Measurements from ENCODE around the gene SF3B5. TPM values are rescaled to one million over a fixed set of nuclear protein-coding genes. Genes with fewer than 3 reads are reported as not detected.
"Not testable (repeated sequence)": the region's sequence is repeated elsewhere in the genome, so short reads cannot be mapped to it uniquely, and the experiment has no call there.

SF3B5 gene
- total RNA-seq, 2 donors from 2014 or later, result 114 to 200 TPM

DNA sequence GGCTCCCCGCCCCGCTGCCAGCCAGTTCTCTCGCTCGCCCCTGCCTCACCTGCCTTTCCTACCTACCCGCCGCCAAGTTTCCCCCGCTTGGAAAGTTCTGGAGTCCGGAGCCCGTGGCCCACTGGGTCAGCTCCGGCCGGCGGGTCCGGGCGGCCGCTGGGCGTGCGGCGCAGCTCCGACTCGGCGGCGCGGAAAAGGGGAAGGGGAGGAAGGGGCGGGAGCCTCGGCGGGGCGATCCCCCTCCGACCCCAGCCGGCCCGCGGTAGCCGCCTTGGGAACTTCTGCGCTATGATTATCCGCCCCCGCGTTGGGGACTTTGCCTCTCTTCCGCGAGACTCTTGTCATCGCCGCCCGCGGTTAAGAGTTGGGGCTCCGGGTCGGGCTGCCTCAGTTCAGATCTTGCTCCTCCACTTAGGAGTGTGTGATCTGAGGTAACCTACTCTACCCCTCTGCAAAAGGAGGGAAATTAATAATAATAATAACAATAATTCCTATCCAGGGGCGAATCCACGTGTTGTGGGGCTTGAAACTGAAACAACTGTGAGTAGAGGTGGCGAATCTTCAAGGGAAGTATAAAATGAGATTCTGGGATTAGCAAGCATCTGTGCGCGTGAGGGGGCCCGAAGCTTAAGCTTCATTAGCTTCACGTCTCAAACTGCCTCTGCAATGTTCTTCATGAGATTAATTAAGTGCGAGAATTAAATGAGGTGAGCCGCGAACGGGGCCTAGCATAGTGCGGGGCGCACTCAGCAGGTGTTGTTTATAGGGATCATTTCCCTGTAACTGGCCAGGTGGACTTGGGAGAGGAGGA, 30.8 kb downstream of the SF3B5 start:
- H3K27ac Mint-ChIP-seq, result peak overlapping the region; percentile 97
- no peaks in the 10 kb centered on the region for H3K27me3 Mint-ChIP-seq
- peaks cover 32% of the 10 kb centered on the region for H3K4me1 Mint-ChIP-seq
- peak overlapping the region; percentile 88 for H3K4me3 Mint-ChIP-seq
- peaks cover 19% of the 10 kb centered on the region for H3K36me3 Mint-ChIP-seq (ENCODE audit: low read depth)
- H3K9me3 Mint-ChIP-seq, result no peaks in the 10 kb centered on the region
- ATAC-seq (replicated peaks), result peak; percentile 67

DNA sequence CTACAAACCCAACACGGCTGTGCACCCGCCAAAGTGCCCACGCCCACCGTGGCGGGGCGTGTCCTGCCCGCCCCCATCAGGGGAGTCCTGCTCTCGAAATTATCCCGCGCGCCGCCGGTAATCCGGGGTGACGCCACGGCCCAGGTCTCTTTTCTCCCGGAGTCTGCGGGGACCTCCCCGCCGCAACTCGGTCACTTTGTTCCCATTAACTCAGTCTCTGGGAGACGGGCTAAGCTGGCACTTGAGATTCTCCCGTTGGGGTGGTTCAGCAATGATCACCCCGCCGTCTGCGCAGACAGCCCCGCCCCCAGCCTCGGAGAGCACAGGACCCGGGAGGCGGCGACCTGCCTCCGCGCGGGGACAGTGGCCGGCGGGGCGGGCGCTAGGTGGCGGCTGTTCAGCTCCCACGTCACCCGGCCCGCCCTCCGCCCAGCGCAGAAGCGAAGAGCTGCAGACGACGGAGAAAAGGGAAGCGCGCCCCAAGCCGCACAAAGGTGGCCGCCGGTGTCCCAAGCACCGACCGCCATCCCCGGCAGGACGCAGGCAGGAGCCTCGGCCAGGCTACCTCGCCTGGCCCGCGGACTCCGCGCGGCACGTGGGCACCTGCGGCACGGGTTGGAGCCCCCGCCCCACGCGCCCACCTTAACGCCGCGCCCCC, 31.5 kb downstream of the SF3B5 start:
- Mint-ChIP-seq H3K27ac (peak overlapping the region; percentile 56), H3K36me3 (ENCODE audit: low read depth) (peaks cover 19% of the 10 kb centered on the region), H3K4me1 (peaks cover 30% of the 10 kb centered on the region), H3K9me3 (no peaks in the 10 kb centered on the region), H3K27me3 (no peaks in the 10 kb centered on the region), H3K4me3 (peak overlapping the region; percentile 88)
- ATAC-seq (replicated peaks), result peak; percentile 86

DNA sequence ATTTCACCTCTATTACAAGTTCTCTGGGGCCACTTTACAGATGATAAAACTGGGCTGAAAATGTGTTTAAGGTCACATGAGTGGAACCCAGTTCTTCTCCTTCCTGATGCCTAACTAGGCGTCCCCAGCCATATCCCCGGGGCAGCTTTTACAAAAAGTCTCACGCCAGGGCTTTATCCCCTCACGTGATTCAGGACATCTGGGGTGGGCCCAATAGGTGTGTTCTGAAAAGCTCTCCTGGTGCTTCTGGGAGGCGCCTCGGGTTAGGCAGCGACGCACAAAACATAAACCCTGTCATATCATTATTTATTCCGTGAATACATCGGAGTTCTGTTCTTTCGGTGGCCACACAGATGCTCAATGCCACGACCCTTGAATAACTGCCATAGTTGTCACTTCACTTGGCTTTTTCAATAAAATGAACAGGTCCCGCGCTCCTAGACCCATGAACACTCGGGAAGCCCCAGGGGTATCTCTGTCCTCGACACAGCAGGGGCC, 32.1 kb downstream of the SF3B5 start:
- Mint-ChIP-seq H3K4me3 (peak overlapping the region; percentile 88), H3K27me3 (no peaks in the 10 kb centered on the region), H3K9me3 (no peaks in the 10 kb centered on the region), H3K4me1 (peaks cover 26% of the 10 kb centered on the region), H3K36me3 (ENCODE audit: low read depth) (peaks cover 19% of the 10 kb centered on the region), H3K27ac (peak overlapping the region; percentile 56)
- ATAC-seq (replicated peaks), result no peak

DNA sequence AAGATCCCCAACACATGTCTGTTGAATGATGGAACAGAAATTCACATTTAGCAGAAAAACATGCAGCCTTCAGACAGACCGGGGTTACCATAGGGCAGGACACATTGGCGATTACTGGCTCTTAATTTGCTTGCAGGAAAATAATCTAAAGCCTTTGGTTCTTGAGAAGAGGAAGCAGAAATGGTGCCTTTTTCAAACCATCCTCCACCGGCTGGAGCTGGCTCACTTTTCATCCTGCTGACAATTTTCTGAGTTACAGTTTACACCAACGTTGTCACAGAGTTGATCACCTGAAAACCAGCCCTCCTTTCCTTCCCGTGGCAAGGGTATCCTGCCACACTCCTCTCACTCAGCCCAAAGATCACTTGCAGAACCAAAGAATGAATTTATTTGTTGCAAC, 32.6 kb downstream of the SF3B5 start:
- ATAC-seq (replicated peaks), result no peak
- no peaks in the 10 kb centered on the region for H3K9me3 Mint-ChIP-seq
- H3K4me1 Mint-ChIP-seq, result peaks cover 26% of the 10 kb centered on the region
- H3K27me3 Mint-ChIP-seq, result no peaks in the 10 kb centered on the region
- H3K4me3 Mint-ChIP-seq, result peak overlapping the region; percentile 88
- H3K36me3 Mint-ChIP-seq (ENCODE audit: low read depth), result peaks cover 19% of the 10 kb centered on the region
- H3K27ac Mint-ChIP-seq, result peak overlapping the region; percentile 56

DNA sequence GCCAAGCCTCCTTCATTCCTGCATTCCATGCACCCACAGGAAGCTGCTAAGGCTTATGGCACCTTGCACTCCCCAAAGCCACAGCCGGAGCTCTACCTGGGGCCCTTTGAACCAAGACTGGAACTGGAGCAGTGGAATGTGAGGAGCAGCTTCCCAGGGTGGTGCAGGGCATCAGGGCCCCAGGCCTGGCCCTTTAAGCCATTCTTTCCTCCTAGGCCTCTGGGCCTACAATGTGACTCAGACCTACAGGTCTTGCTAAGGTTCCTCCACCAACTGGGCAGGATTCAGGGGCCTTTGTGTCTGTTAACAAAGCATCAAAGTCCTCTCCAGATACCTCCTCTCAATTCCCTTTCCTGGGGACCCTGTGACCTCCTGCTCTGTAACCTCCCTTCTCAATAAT, 36.2 kb downstream of the SF3B5 start:
- H3K27ac Mint-ChIP-seq, result no peak overlapping the region
- peaks cover 12% of the 10 kb centered on the region for H3K36me3 Mint-ChIP-seq (ENCODE audit: low read depth)
- H3K4me3 Mint-ChIP-seq, result no peak overlapping the region
- ATAC-seq (replicated peaks), result no peak
- H3K4me1 Mint-ChIP-seq, result peaks cover 26% of the 10 kb centered on the region
- H3K27me3 Mint-ChIP-seq, result no peaks in the 10 kb centered on the region
- H3K9me3 Mint-ChIP-seq, result no peaks in the 10 kb centered on the region

DNA sequence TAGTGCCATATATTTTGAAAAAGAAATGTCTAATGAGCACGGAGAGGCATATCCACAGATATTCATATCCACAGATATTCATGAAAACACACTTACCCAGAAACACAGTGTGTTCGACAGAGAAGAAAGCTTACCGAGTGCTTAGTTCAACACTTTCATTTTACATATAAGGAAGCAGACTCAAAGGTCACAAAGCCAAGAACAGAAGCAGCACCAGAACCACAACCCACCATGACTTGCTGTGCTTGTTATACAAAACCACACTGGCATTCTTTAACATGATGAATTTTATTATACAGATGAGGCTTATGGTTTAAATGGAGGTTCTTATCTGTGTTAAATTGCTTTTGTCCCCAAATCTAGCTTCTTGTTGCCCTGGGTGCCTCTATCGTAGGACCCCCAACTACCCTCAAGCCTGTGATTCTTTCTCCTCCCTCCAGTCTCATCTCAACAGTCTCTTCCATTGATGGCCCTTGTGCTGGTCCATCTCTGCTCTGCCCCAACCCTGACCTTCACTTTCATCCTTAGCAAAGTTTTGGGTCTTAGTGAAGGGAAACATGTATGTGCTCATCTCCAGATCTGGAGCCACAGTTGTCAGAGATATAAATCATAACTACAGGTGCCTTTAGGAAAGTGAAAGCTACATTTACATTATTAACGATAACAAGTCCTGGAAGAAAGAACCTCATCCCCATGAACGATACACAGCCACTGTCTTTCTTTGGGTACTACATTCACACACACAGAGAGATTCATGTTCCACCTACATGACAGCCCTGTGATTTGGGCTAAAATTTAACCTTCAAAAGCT, 40.0 kb downstream of the SF3B5 start:
- H3K27me3 Mint-ChIP-seq, result no peaks in the 10 kb centered on the region
- H3K4me1 Mint-ChIP-seq, result peaks cover 25% of the 10 kb centered on the region
- H3K9me3 Mint-ChIP-seq, result no peaks in the 10 kb centered on the region
- H3K4me3 Mint-ChIP-seq, result peak overlapping the region; percentile 76
- no peaks in the 10 kb centered on the region for H3K36me3 Mint-ChIP-seq (ENCODE audit: low read depth)
- H3K27ac Mint-ChIP-seq, result peak overlapping the region; percentile 79
- peak; percentile 88 for ATAC-seq (replicated peaks)

DNA sequence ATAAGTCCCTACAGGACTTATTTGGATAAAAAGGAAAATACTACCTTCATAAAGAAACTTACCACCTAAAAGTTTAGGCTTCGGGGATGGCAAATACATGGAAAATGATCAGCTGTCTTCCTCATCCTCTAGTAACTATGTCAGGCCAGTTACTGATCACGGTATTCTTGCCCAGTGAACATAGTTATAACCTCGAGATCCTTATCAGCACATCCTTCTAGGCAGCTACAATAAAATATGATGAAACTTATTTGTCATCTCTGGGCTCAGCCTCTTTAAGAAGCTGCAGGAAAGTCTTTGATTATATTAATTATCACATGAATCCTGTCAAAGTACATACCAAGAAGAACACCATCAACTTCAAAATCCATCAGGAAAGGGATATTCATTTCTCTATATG, 41.8 kb downstream of the SF3B5 start:
- H3K27ac Mint-ChIP-seq, result no peak overlapping the region
- no peak for ATAC-seq (replicated peaks)

DNA sequence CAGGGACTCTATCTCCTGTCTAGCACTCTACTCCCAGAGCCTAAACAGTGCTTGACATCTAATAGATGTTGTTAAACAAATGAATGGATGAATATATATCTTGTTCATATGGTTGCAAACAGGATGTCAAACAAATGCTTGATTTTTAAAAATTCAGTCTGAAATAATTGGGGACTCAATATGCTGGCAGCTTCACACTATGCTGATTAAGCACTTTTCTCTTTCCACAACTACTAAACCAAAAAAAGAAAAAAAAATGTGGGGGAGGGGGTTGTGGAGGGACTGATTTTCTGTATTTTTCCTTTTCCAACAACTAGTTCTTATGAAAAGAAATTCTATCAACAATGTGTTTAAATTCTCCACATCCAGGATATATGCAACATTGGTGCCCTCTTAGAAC, 42.9 kb downstream of the SF3B5 start:
- H3K4me1 Mint-ChIP-seq, result peaks cover 25% of the 10 kb centered on the region
- H3K27me3 Mint-ChIP-seq, result no peaks in the 10 kb centered on the region
- no peak overlapping the region for H3K27ac Mint-ChIP-seq
- no peaks in the 10 kb centered on the region for H3K36me3 Mint-ChIP-seq (ENCODE audit: low read depth)
- H3K4me3 Mint-ChIP-seq, result no peak overlapping the region
- no peak for ATAC-seq (replicated peaks)
- no peaks in the 10 kb centered on the region for H3K9me3 Mint-ChIP-seq

More for the DNA sequence above, 41.8 kb downstream of the SF3B5 start:
- Mint-ChIP-seq H3K9me3 (no peaks in the 10 kb centered on the region), H3K27me3 (no peaks in the 10 kb centered on the region), H3K4me3 (peak overlapping the region; percentile 76), H3K36me3 (ENCODE audit: low read depth) (no peaks in the 10 kb centered on the region), H3K4me1 (peaks cover 25% of the 10 kb centered on the region)

DNA sequence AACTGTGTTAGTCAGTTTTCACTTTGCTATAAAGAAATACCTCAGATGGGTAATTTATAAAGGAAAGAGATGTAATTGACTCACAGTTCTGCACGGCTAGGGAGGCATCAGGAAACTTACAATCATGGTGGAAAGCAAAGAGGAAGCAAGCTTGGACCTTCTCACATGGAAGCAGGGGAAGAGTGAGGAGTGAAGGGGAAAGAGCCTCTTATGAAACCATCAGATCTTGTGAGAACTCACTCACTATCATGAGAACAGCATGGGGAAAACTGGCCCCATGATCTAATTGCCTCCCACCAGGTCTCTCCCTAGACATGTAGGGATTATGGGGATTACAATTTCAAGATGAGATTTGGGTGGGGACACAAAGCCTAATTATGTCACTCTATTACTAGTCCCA, 46.0 kb downstream of the SF3B5 start:
- H3K4me3 Mint-ChIP-seq, result no peak overlapping the region
- H3K27me3 Mint-ChIP-seq, result no peaks in the 10 kb centered on the region
- H3K36me3 Mint-ChIP-seq (ENCODE audit: low read depth), result no peaks in the 10 kb centered on the region
- no peaks in the 10 kb centered on the region for H3K9me3 Mint-ChIP-seq
- no peak for ATAC-seq (replicated peaks)
- no peak overlapping the region for H3K27ac Mint-ChIP-seq
- H3K4me1 Mint-ChIP-seq, result peaks cover 8% of the 10 kb centered on the region

DNA sequence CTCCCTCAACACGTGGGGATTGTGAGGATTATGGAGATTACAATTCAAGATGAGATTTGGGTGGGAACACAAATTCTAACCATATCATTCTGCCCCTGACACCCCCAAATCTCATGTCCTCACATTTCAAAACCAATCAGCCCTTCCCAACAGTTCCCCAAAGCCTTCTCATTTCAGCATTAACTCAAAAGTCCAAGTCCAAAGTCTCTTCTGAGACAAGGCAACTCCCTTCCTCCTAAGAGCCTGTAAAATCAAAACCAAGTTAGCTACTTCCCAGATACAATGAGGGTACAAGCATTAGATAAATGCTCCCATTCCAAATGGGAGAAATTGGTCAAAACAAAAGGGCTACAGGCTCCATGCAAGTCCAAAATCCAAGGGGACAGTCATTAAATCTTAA, 47.7 kb downstream of the SF3B5 start:
- Mint-ChIP-seq H3K27ac (no peak overlapping the region), H3K4me3 (no peak overlapping the region), H3K36me3 (ENCODE audit: low read depth) (no peaks in the 10 kb centered on the region), H3K9me3 (no peaks in the 10 kb centered on the region), H3K27me3 (no peaks in the 10 kb centered on the region), H3K4me1 (peaks cover 5% of the 10 kb centered on the region)
- ATAC-seq (replicated peaks), result no peak

DNA sequence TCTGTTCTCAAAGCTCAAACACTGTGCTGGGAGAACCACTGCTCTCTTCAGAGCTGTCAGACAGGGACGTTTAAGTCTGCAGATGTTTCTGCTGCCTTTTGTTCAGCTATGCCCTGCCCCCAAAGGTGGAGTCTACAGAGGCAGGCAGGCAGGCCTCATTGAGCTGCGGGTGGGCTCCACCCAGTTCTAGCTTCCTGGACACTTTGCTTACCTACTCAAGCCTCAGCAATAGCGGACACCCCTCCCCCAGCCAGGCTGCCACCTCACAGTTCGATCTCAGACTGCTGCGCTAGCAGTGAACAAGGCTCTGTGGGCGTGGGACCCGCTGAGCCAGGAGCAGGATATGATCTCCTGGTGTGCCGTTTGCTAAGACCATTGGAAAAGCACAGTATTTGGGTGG, 48.7 kb downstream of the SF3B5 start:
- not testable (repeated sequence) for H3K36me3 Mint-ChIP-seq (ENCODE audit: low read depth); H3K27ac Mint-ChIP-seq; H3K27me3 Mint-ChIP-seq; H3K4me3 Mint-ChIP-seq; ATAC-seq (replicated peaks); H3K4me1 Mint-ChIP-seq; H3K9me3 Mint-ChIP-seq

DNA sequence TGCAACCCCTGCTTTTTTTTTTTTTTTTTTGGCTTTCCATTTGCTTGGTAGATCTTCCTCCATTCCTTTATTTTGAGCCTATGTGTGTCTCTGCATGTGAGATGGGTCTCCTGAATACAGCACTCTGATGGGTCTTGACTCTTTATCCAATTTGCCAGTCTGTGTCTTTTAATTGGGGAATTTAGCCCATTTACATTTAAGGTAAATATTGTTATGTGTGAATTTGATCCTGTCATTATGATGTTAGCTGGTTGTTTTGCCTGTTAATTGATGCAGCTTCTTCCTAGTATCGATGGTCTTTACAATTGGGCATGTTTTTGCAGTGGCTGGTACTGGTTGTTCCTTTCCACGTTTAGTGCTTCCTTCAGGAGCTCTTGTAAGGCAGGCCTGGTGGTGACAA, 50.4 kb downstream of the SF3B5 start:
- not testable (repeated sequence) for H3K4me3 Mint-ChIP-seq; H3K27ac Mint-ChIP-seq; H3K4me1 Mint-ChIP-seq; ATAC-seq (replicated peaks); H3K36me3 Mint-ChIP-seq (ENCODE audit: low read depth); H3K27me3 Mint-ChIP-seq; H3K9me3 Mint-ChIP-seq
